T-helper 2 cell treated with Interferon-gamma antibody and Interleukin-4, amounts not matched to agents 100 ng/mL and 5 ng/mL, for 36 hours (primary cell): ENCODE data around the gene KCNQ4. TPM values are rescaled to one million over a fixed set of nuclear protein-coding genes. Genes with fewer than 3 reads are reported as not detected.

Experiments
- intact Hi-C: fragments of 100-400 bp; cut with micrococcal nuclease; formaldehyde crosslinking; loops from one replicate; pipeline ENCODE4 v1.15.1; 2023
- total RNA-seq: library from RNA; stranded (reverse); gene quantifications from 2 replicates; pipeline ENCODE4 v1.2.3, GENCODE V29; 2022

KCNQ4 gene
- total RNA-seq, 1 donor from 2014 or later: 0.55 TPM

GRCh38 chr1:40754201-40754600 is 29.4 kb upstream of the KCNQ4 start:
- intact Hi-C loops: no loop called here

- intact Hi-C loops: no loop called here
These were observed 28.5 kb upstream of the KCNQ4 start for GRCh38 chr1:40755067-40755466.

- intact Hi-C loops: no loop called here
These were observed 27.1 kb upstream of the KCNQ4 start for GRCh38 chr1:40756523-40756922.

GRCh38 chr1:40757084-40757483 is 26.5 kb upstream of the KCNQ4 start:
- intact Hi-C loops: no loop called here

- intact Hi-C loops: no loop called here
These were observed 25.6 kb upstream of the KCNQ4 start for GRCh38 chr1:40758004-40758403.

GRCh38 chr1:40758578-40759343 is 24.8 kb upstream of the KCNQ4 start:
- intact Hi-C loops: no loop called here

- intact Hi-C loops: loop anchor here (10.0 kb wide), 1 partner anchor 66 kb away; the partner anchor contains the start of gene NFYC
These were observed 22.6 kb upstream of the KCNQ4 start for GRCh38 chr1:40760984-40761383.

- intact Hi-C loops: loop anchor here (10.0 kb wide), 1 partner anchor 68 kb away; the partner anchor contains the start of gene NFYC
These were observed 21.3 kb upstream of the KCNQ4 start for GRCh38 chr1:40762144-40762923.

- intact Hi-C loops: loop anchor here (10.0 kb wide), 1 partner anchor 69 kb away; the partner anchor contains the start of gene NFYC
These were observed 19.6 kb upstream of the KCNQ4 start for GRCh38 chr1:40763742-40764532.

- intact Hi-C loops: loop anchor here (10.0 kb wide), 1 partner anchor 70 kb away; the partner anchor contains the start of gene NFYC
These were observed 18.6 kb upstream of the KCNQ4 start for GRCh38 chr1:40764981-40765380.

- intact Hi-C loops: loop anchor here (10.0 kb wide), 1 partner anchor 71 kb away; the partner anchor contains the start of gene NFYC
These were observed 17.6 kb upstream of the KCNQ4 start for GRCh38 chr1:40766017-40766416.

- intact Hi-C loops: loop anchor here (10.0 kb wide), 1 partner anchor 72 kb away; the partner anchor contains the start of gene NFYC
These were observed 17.0 kb upstream of the KCNQ4 start for GRCh38 chr1:40766560-40766959.

GRCh38 chr1:40768146-40768990 is 15.2 kb upstream of the KCNQ4 start:
- intact Hi-C loops: loop anchor here (10.0 kb wide), 1 partner anchor 74 kb away; the partner anchor contains the start of gene NFYC

- intact Hi-C loops: loop anchor here (5.0 to 10.0 kb wide), 2 partner anchors 75 to 158 kb away; partner anchors contain the start of gene NFYC
These were observed 13.8 kb upstream of the KCNQ4 start for GRCh38 chr1:40769815-40770214.

GRCh38 chr1:40770296-40771070 is 13.1 kb upstream of the KCNQ4 start:
- intact Hi-C loops: loop anchor here (5.0 kb wide), 1 partner anchor 158 kb away; no protein-coding TSS in a partner anchor

- intact Hi-C loops: loop anchor here (2.0 to 5.0 kb wide), 2 partner anchors 160 to 170 kb away; no protein-coding TSS in a partner anchor
These were observed 11.2 kb upstream of the KCNQ4 start for GRCh38 chr1:40772146-40772955.

- intact Hi-C loops: loop anchor here (1.0 to 5.0 kb wide), 4 partner anchors 76 to 175 kb away; no protein-coding TSS in a partner anchor
These were observed 9.8 kb upstream of the KCNQ4 start for GRCh38 chr1:40773748-40774265.
